GM19193 (cell line): ENCODE results near the gene TOMM70.

Source experiments
- POLR2A ChIP-seq: IDR thresholded peaks from 4 replicates; pipeline ENCODE4 v1.6.1; 2011; ENCODE audit not compliant: insufficient read depth, insufficient read length; ENCODE audit errors: extremely low read depth

TOMM70 gene

DNA sequence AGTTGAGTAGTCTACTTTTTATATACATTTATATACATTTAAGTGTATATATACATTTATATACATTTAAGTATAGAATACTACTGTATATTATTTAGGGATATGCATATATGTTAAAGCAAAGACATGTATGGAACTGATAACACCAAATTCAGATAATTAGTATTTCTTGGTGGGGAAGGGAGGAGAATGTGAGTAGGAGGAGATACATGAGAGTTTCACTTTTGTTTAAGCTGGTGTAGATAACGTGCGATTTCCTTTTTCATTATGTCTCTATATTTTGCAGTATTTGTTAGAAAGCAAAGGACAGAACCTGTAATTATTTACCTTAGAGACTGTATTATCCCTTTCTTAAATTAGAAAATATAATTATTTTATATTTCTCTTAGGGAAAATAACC, 83.0 kb downstream of the TOMM70 start:
- TF ChIP-seq POLR2A, result no peak

DNA sequence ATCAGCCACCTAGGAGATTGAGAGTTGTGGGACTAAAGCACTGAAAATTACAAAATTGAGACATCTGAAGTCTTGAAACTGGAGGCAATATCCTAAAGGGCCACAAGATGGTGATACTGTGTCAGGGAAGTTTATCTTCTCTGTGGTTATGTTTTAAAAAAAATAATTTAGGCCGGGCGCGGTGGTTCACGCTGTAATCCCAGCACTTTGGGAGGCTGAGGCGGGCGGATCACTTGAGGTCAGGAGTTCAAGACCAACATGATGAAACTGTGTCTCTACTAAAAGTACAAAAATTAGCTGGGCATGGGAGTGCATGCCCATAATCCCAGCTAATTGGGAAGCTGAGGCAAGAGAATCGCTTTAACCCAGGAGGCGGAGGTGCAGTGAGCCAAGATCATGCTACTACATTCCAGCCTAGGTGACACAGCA, 84.2 kb downstream of the TOMM70 start:
- no peak for TF ChIP-seq POLR2A
